SHP77 (cell line): Measurements from ENCODE around the gene ARFIP1.

ENCODE experiments used
- DNase-seq, 2 experiments: peaks; one replicate each; lab custom pipeline; 2025; lab: John Stamatoyannopoulos, UW

The ARFIP1 gene

GRCh38 chr4:152938237-152938947 is 158.6 kb downstream of the ARFIP1 start:
- DNase-seq: no peak

GRCh38 chr4:152939621-152940020 is 159.9 kb downstream of the ARFIP1 start:
- no peak for DNase-seq

GRCh38 chr4:152940461-152940860 is 160.7 kb downstream of the ARFIP1 start:
- DNase-seq: no peak

- DNase-seq: no peak
These were observed 161.7 kb downstream of the ARFIP1 start for GRCh38 chr4:152941411-152941810.

- no peak for DNase-seq
These were observed 162.6 kb downstream of the ARFIP1 start for GRCh38 chr4:152942346-152942745.

- DNase-seq: no peak
These were observed 163.9 kb downstream of the ARFIP1 start for GRCh38 chr4:152943672-152944071.

GRCh38 chr4:152944666-152945320 is 165.0 kb downstream of the ARFIP1 start:
- no peak for DNase-seq

GRCh38 chr4:152945639-152946038 is 165.9 kb downstream of the ARFIP1 start:
- DNase-seq: no peak

GRCh38 chr4:152946446-152946845 is 166.7 kb downstream of the ARFIP1 start:
- no peak for DNase-seq

- DNase-seq: no peak
These were observed 167.6 kb downstream of the ARFIP1 start for GRCh38 chr4:152947311-152947710.

- no peak for DNase-seq
These were observed 170.2 kb downstream of the ARFIP1 start for GRCh38 chr4:152949930-152950329.

GRCh38 chr4:152950402-152951274 is 170.9 kb downstream of the ARFIP1 start:
- no peak for DNase-seq

GRCh38 chr4:152951348-152951747 is 171.6 kb downstream of the ARFIP1 start:
- DNase-seq: no peak

- no peak for DNase-seq
These were observed 173.8 kb downstream of the ARFIP1 start for GRCh38 chr4:152953514-152953913.

- DNase-seq: no peak
These were observed 175.0 kb downstream of the ARFIP1 start for GRCh38 chr4:152954741-152955140.

GRCh38 chr4:152956147-152956546 is 176.4 kb downstream of the ARFIP1 start:
- no peak for DNase-seq

GRCh38 chr4:152956650-152957436 is 177.1 kb downstream of the ARFIP1 start:
- DNase-seq: no peak

- no peak for DNase-seq
These were observed 177.8 kb downstream of the ARFIP1 start for GRCh38 chr4:152957437-152958171.

- DNase-seq: no peak
These were observed 179.3 kb downstream of the ARFIP1 start for GRCh38 chr4:152959080-152959479.

GRCh38 chr4:152960082-152960481 is 180.3 kb downstream of the ARFIP1 start:
- no peak for DNase-seq
